B cell (primary cell): ENCODE measurements around the gene RALGAPA2. TPM values are rescaled to one million over a fixed set of nuclear protein-coding genes. Genes with fewer than 3 reads are reported as not detected.

Experiments
- ATAC-seq: fragments of 200-7000 bp; cut with Tn5 transposase; one replicate; pipeline ENCODE4 v1.10.0; 2021; ENCODE audit warnings: low read depth, mild to moderate bottlenecking, moderate number of reproducible peaks, moderate library complexity
- CTCF ChIA-PET: fragments of 350-600 bp; sonication (Branson Sonifier 250); formaldehyde crosslinking; loops from one replicate; lab custom pipeline; 2021; ENCODE audit warnings: antibody characterized with exemption, inconsistent platforms; lab: Charles Lee
- POLR2A ChIA-PET: fragments of 350-600 bp; sonication (Branson Sonifier 250); formaldehyde crosslinking; loops from one replicate; lab custom pipeline; 2021; ENCODE audit warnings: antibody characterized with exemption; lab: Charles Lee
- DNase-seq: peaks from one replicate; pipeline ENCODE4 v3.0.0; 2013
- H2AFZ ChIP-seq: 2 replicates; pipeline ENCODE4 v1.6.1; 2012; ENCODE audit warnings: mild to moderate bottlenecking, low read depth, low read length; ENCODE audit not compliant: insufficient read depth, poor library complexity, severe bottlenecking
- H3K27ac ChIP-seq, 2 donors: 1 replicate in 1 of 2; 2 replicates in 1 of 2; pipeline ENCODE4 v1.5.1; 2012 to 2013; ENCODE audit warnings: low read length in 2 of 2, mild to moderate bottlenecking in 2 of 2, moderate library complexity in 1 of 2
- H3K27me3 ChIP-seq, 4 experiments: fragments of 200-600 bp in 1 of 4; sonication (generic) in 1 of 4; replicated peaks in 1 of 4; 1 replicate in 2 of 4; 2 replicates in 2 of 4; pipeline versions ENCODE4 v1.6.1 to v1.7.0; 2013 to 2016; ENCODE audit warnings: low read length in 3 of 4, mild to moderate bottlenecking in 2 of 4, mixed read lengths in 1 of 4, moderate library complexity in 1 of 4; ENCODE audit not compliant: insufficient read depth in 4 of 4, control insufficient read depth in 3 of 4; ENCODE audit errors: control extremely low read depth in 1 of 4
- H3K36me3 ChIP-seq, 2 experiments: replicated peaks in 1 of 2; 1 replicate in 1 of 2; 2 replicates in 1 of 2; pipeline versions ENCODE4 v1.6.1 to v1.7.1; 2013; ENCODE audit warnings: low read length in 1 of 2; ENCODE audit not compliant: insufficient read depth in 2 of 2, control insufficient read depth in 1 of 2; ENCODE audit errors: control extremely low read depth in 1 of 2, extremely low read depth in 1 of 2
- H3K4me1 ChIP-seq, 2 donors: fragments of 200-600 bp in 1 of 2; sonication (generic) in 1 of 2; 1 replicate in 1 of 2; 2 replicates in 1 of 2; pipeline versions ENCODE4 v1.5.1 to v1.6.1; 2013 to 2017; ENCODE audit warnings: low read length in 2 of 2; ENCODE audit not compliant: control insufficient read depth in 2 of 2, insufficient read depth in 2 of 2
- H3K4me2 ChIP-seq: replicated peaks from 2 replicates; pipeline ENCODE3; 2012; ENCODE audit warnings: mild to moderate bottlenecking, low read depth, low read length; ENCODE audit not compliant: poor library complexity, severe bottlenecking
- H3K4me3 ChIP-seq, 5 experiments: fragments of 200-600 bp in 1 of 5; sonication (generic) in 1 of 5; 1 replicate in 3 of 5; 2 replicates in 2 of 5; pipeline versions ENCODE4 v1.5.1 to v1.7.0; 2011 to 2016; ENCODE audit warnings: low read length in 4 of 5, mild to moderate bottlenecking in 4 of 5, low read depth in 2 of 5, control low read depth in 1 of 5, moderate library complexity in 1 of 5; ENCODE audit not compliant: insufficient read depth in 1 of 5; ENCODE audit errors: control extremely low read depth in 1 of 5, extremely low read depth in 1 of 5
- H3K79me2 ChIP-seq: fragments of 200-600 bp; sonication (generic); one replicate; pipeline ENCODE4 v1.6.0; 2016; ENCODE audit warnings: low read length; ENCODE audit not compliant: control insufficient read depth, insufficient read depth
- H3K9ac ChIP-seq: fragments of 200-600 bp; sonication (generic); 2 replicates; pipeline ENCODE4 v1.6.1; 2017; ENCODE audit warnings: mild to moderate bottlenecking, low read length, moderate library complexity
- H3K9me3 ChIP-seq, 3 donors: one replicate each; pipeline versions ENCODE4 v1.6.1 to v1.7.1; 2013; ENCODE audit warnings: low read length in 2 of 3; ENCODE audit not compliant: control insufficient read depth in 2 of 3, insufficient read depth in 1 of 3; ENCODE audit errors: control extremely low read depth in 1 of 3
- H4K20me1 ChIP-seq: 2 replicates; pipeline ENCODE4 v1.6.0; 2012; ENCODE audit warnings: mild to moderate bottlenecking, low read length; ENCODE audit not compliant: insufficient read depth, control insufficient read depth, poor library complexity, severe bottlenecking
- H3K27ac Mint-ChIP-seq: one replicate; pipeline ENCODE4 v1.8.0; 2021; ENCODE audit warnings: mixed read lengths
- H3K27me3 Mint-ChIP-seq: one replicate; pipeline ENCODE4 v1.8.0; 2021; ENCODE audit warnings: mixed read lengths
- H3K4me1 Mint-ChIP-seq: one replicate; pipeline ENCODE4 v1.8.0; 2021; ENCODE audit warnings: mixed read lengths
- H3K4me3 Mint-ChIP-seq: one replicate; pipeline ENCODE4 v1.8.0; 2021; ENCODE audit warnings: mixed read lengths
- H3K9me3 Mint-ChIP-seq: one replicate; pipeline ENCODE4 v1.8.0; 2022; ENCODE audit warnings: mixed read lengths; ENCODE audit not compliant: insufficient read depth
- CTCF ChIP-seq: fragments of 200-600 bp; IDR thresholded peaks from one replicate; pipeline ENCODE4 v1.8.0; 2022; ENCODE audit warnings: antibody characterized with exemption, mild to moderate bottlenecking
- EZH2 ChIP-seq: IDR thresholded peaks from 2 replicates; pipeline ENCODE4 v1.6.1; 2012; ENCODE audit warnings: borderline replicate concordance, low read depth, mild to moderate bottlenecking, moderate library complexity, low read length; ENCODE audit not compliant: insufficient read depth, poor library complexity, severe bottlenecking
- WGBS: methylation state at CpG from one replicate; pipeline ENCODE4 v1.1.5; 2013; ENCODE audit warnings: missing lambda C conversion rate; ENCODE audit not compliant: insufficient coverage; 5-methylcytosine and 5-hydroxymethylcytosine counted together
- intact Hi-C: fragments of 100-400 bp; cut with micrococcal nuclease; formaldehyde crosslinking; loops from one replicate; pipeline ENCODE4 v1.10.0; 2022
- polyA plus RNA-seq: library from polyadenylated mRNA; depleted of rRNA; stranded (reverse); fragments of >200 nt; gene quantifications from 2 replicates; pipeline ENCODE4 v1.2.3, GENCODE V29; 2012
- total RNA-seq, 2 donors: library from RNA; stranded (reverse); fragments of 120-200 nt in 1 of 2; gene quantifications; 1 replicate in 1 of 2; 2 replicates in 1 of 2; pipeline versions ENCODE4 v1.2.3 to v1.2.4, GENCODE V29; 2013 to 2022

The RALGAPA2 gene
- total and polyA plus RNA-seq, 2 donors (not counting 1 experiment from before 2014, with no cell fraction given): 6.4 to 33.1 TPM

GRCh38 chr20:20456741-20457140 lies 255.7 kb downstream of the RALGAPA2 start:
- DNase-seq: no peak
- no peaks in the 10 kb centered on the region for H3K27me3 ChIP-seq
- Mint-ChIP-seq H3K4me1 (peaks cover 14% of the 10 kb centered on the region), H3K9me3 (no peaks in the 10 kb centered on the region), H3K27ac (no peak overlapping the region), H3K27me3 (no peaks in the 10 kb centered on the region), H3K4me3 (no peak overlapping the region)
- H3K4me3 ChIP-seq: no peak overlapping the region
- TF ChIP-seq CTCF: no peak
- no peak for TF ChIP-seq EZH2
- peaks cover 0 to 5% (median 0%) of the 10 kb centered on the region in 3 donors for H3K9me3 ChIP-seq
- ChIA-PET POLR2A (no interaction called here), CTCF (no interaction called here)
- 100% methylated on average over 1 of the region's 2 CpGs for WGBS
- ATAC-seq: no peak
- no peak overlapping the region for H2AFZ ChIP-seq
- peaks cover 0 to 7% of the 10 kb centered on the region in 2 experiments for H3K36me3 ChIP-seq
- intact Hi-C loops: no loop called here
- H3K9ac ChIP-seq: no peak overlapping the region
- no peaks in the 10 kb centered on the region for H3K79me2 ChIP-seq
- H3K4me2 ChIP-seq: no peak overlapping the region
- peaks cover 9 to 11% of the 10 kb centered on the region in 2 donors for H3K4me1 ChIP-seq
- H4K20me1 ChIP-seq: no peaks in the 10 kb centered on the region
- no peak overlapping the region for H3K27ac ChIP-seq

- no peaks in the 10 kb centered on the region for H3K27me3 Mint-ChIP-seq
- ChIA-PET POLR2A (no interaction called here), CTCF (no interaction called here)
- Histone ChIP-seq H3K4me2 (no peak overlapping the region), H3K9me3 (peaks cover 0 to 5% (median 0%) of the 10 kb centered on the region in 3 donors), H3K27me3 (no peaks in the 10 kb centered on the region), H4K20me1 (no peaks in the 10 kb centered on the region), H2AFZ (no peak overlapping the region), H3K4me3 (no peak overlapping the region), H3K27ac (no peak overlapping the region), H3K36me3 (peaks cover 0 to 7% of the 10 kb centered on the region in 2 experiments), H3K4me1 (peaks cover 9 to 11% of the 10 kb centered on the region in 2 donors), H3K9ac (no peak overlapping the region), H3K79me2 (no peaks in the 10 kb centered on the region)
- ATAC-seq (no peak), DNase-seq (no peak)
- H3K9me3 Mint-ChIP-seq: no peaks in the 10 kb centered on the region
- H3K4me1 Mint-ChIP-seq: peaks cover 14% of the 10 kb centered on the region
- TF ChIP-seq CTCF (no peak), EZH2 (no peak)
- H3K27ac Mint-ChIP-seq: no peak overlapping the region
- whole genome bisulfite sequencing: no CpG with 5 or more reads among the region's 2 CpGs
- intact Hi-C loops: no loop called here
- no peak overlapping the region for H3K4me3 Mint-ChIP-seq
Measured at GRCh38 chr20:20455926-20456325, 256.5 kb downstream of the RALGAPA2 start.
